OCI-LY1 (cell line): ENCODE data around the gene PIGH.

ENCODE experiments used
- H2AFZ ChIP-seq: fragments of 200-600 bp; sonication (generic), shearing (Covaris generic); 2 replicates; pipeline ENCODE4 v1.6.0; 2014; ENCODE audit warnings: antibody characterized with exemption, mild to moderate bottlenecking, low read length
- H3F3A ChIP-seq: fragments of 200-600 bp; sonication (generic), shearing (Covaris generic); 2 replicates; pipeline ENCODE4 v1.6.0; 2014; ENCODE audit warnings: mild to moderate bottlenecking, antibody characterized with exemption, low read length, moderate library complexity; ENCODE audit not compliant: insufficient read depth
- H3K27ac ChIP-seq: fragments of 200-600 bp; sonication (generic); 2 replicates; pipeline ENCODE4 v1.5.1; 2014; ENCODE audit warnings: low read length, mixed run types, mild to moderate bottlenecking, low read depth; ENCODE audit not compliant: poor library complexity, severe bottlenecking
- H3K27me3 ChIP-seq: fragments of 200-600 bp; sonication (generic); 2 replicates; pipeline ENCODE4 v1.6.0; 2014; ENCODE audit warnings: antibody characterized with exemption, mild to moderate bottlenecking, low read length, moderate library complexity; ENCODE audit not compliant: insufficient read depth
- H3K36me3 ChIP-seq: fragments of 200-600 bp; sonication (generic); 2 replicates; pipeline ENCODE4 v1.6.1; 2014; ENCODE audit warnings: mild to moderate bottlenecking, antibody characterized with exemption, low read length, moderate library complexity, mixed read lengths; ENCODE audit not compliant: insufficient read depth
- H3K4me1 ChIP-seq: fragments of 200-600 bp; sonication (generic); 2 replicates; pipeline ENCODE4 v1.5.1; 2014; ENCODE audit warnings: mild to moderate bottlenecking, low read length, moderate library complexity; ENCODE audit not compliant: insufficient read depth, severe bottlenecking
- H3K4me2 ChIP-seq: fragments of 200-600 bp; sonication (generic), shearing (Covaris generic); 2 replicates; pipeline ENCODE4 v1.6.1; 2014; ENCODE audit warnings: low read length
- H3K4me3 ChIP-seq: fragments of 200-600 bp; sonication (generic); 2 replicates; pipeline ENCODE4 v1.5.1; 2014; ENCODE audit warnings: low read length, low read depth, mild to moderate bottlenecking, mixed read lengths; ENCODE audit not compliant: poor library complexity, severe bottlenecking
- H3K79me2 ChIP-seq: fragments of 200-600 bp; shearing (Covaris generic); 2 replicates; pipeline ENCODE4 v1.6.1; 2016; ENCODE audit warnings: mixed run types, low read length, mixed read lengths; ENCODE audit not compliant: insufficient read depth
- H3K9ac ChIP-seq: fragments of 200-600 bp; sonication (generic), shearing (Covaris generic); 2 replicates; pipeline ENCODE4 v1.6.1; 2014; ENCODE audit warnings: mild to moderate bottlenecking, low read length, mixed read lengths
- H3K9me2 ChIP-seq: fragments of 200-600 bp; sonication (generic), shearing (Covaris generic); 2 replicates; pipeline ENCODE4 v1.6.1; 2014; ENCODE audit warnings: low read depth, mild to moderate bottlenecking, low read length, mixed read lengths
- H3K9me3 ChIP-seq: fragments of 200-600 bp; shearing (Covaris generic); 2 replicates; pipeline ENCODE4 v1.6.1; 2014; ENCODE audit warnings: low read length, mixed read lengths
- H4K20me1 ChIP-seq: fragments of 200-600 bp; sonication (generic), shearing (Covaris generic); 2 replicates; pipeline ENCODE4 v1.6.0; 2016; ENCODE audit warnings: mild to moderate bottlenecking, low read length; ENCODE audit not compliant: insufficient read depth
- EZH2 ChIP-seq: fragments of 200-600 bp; sonication (generic), shearing (Covaris generic); IDR thresholded peaks from 2 replicates; pipeline ENCODE4 v1.8.0; 2017; ENCODE audit warnings: borderline replicate concordance, mixed run types, mild to moderate bottlenecking, antibody characterized with exemption, low read length, moderate library complexity, mixed read lengths
- TF ChIP-seq, protein P1 (sequence below): fragments of 200-600 bp; sonication (generic), shearing (Covaris generic); IDR thresholded peaks from 2 replicates; pipeline ENCODE4 v1.5.1; 2017; ENCODE audit warnings: mild to moderate bottlenecking, antibody characterized with exemption, low read length, moderate library complexity, mixed read lengths

PIGH gene

GRCh38 chr14:67557656-67558055 lies 42.4 kb downstream of the PIGH start:
- no peak overlapping the region for H3K9ac ChIP-seq

GRCh38 chr14:67557118-67557517 lies 43.0 kb downstream of the PIGH start:
- H3K9ac ChIP-seq = no peak overlapping the region
- H3K27me3 ChIP-seq = no peaks in the 10 kb centered on the region; the same call in 1 of the 2 replicates
- no peak for TF ChIP-seq EZH2
- TF ChIP-seq, protein P1, sequence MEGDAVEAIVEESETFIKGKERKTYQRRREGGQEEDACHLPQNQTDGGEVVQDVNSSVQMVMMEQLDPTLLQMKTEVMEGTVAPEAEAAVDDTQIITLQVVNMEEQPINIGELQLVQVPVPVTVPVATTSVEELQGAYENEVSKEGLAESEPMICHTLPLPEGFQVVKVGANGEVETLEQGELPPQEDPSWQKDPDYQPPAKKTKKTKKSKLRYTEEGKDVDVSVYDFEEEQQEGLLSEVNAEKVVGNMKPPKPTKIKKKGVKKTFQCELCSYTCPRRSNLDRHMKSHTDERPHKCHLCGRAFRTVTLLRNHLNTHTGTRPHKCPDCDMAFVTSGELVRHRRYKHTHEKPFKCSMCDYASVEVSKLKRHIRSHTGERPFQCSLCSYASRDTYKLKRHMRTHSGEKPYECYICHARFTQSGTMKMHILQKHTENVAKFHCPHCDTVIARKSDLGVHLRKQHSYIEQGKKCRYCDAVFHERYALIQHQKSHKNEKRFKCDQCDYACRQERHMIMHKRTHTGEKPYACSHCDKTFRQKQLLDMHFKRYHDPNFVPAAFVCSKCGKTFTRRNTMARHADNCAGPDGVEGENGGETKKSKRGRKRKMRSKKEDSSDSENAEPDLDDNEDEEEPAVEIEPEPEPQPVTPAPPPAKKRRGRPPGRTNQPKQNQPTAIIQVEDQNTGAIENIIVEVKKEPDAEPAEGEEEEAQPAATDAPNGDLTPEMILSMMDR = no peak
- no peaks in the 10 kb centered on the region for H3K4me1 ChIP-seq
- H3K9me3 ChIP-seq = no peaks in the 10 kb centered on the region
- no peak overlapping the region for H3K4me3 ChIP-seq
- H3K79me2 ChIP-seq = no peaks in the 10 kb centered on the region
- H3K4me2 ChIP-seq = no peak overlapping the region
- H3K9me2 ChIP-seq = no peaks in the 10 kb centered on the region
- H2AFZ ChIP-seq = no peak overlapping the region
- H3F3A ChIP-seq = no peaks in the 10 kb centered on the region
- no peak overlapping the region for H3K27ac ChIP-seq
- H4K20me1 ChIP-seq = no peaks in the 10 kb centered on the region
- H3K36me3 ChIP-seq = no peaks in the 10 kb centered on the region

More at GRCh38 chr14:67557656-67558055, 42.4 kb downstream of the PIGH start:
- H3K9me2 ChIP-seq = no peaks in the 10 kb centered on the region
- TF ChIP-seq EZH2 = no peak
- TF ChIP-seq, protein P1 = no peak
- no peaks in the 10 kb centered on the region for H3K27me3 ChIP-seq
- no peak overlapping the region for H2AFZ ChIP-seq
- no peaks in the 10 kb centered on the region for H3F3A ChIP-seq
- no peaks in the 10 kb centered on the region for H4K20me1 ChIP-seq
- H3K36me3 ChIP-seq = no peaks in the 10 kb centered on the region
- no peaks in the 10 kb centered on the region for H3K9me3 ChIP-seq
- H3K79me2 ChIP-seq = no peaks in the 10 kb centered on the region
- H3K4me2 ChIP-seq = no peak overlapping the region
- H3K27ac ChIP-seq = no peak overlapping the region
- H3K4me1 ChIP-seq = no peaks in the 10 kb centered on the region
- no peak overlapping the region for H3K4me3 ChIP-seq

DNA sequence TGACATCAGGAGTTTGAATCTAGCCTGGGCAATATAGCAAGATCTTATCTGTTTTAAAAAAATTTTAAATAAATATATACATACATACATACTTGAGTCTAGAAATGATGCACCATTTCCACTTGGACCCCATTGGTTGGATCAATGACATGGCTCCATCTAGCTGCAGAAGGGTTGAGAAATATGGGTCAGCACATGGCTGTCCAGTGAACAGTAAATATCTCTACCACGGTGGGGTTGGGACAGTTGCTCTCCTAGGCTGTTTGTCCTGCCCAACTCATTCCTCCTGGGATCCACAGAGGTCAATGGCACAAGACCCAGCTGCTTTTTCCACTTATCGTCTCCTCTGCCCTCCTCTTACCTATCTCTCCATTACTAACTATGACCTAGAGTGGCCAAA lies 43.4 kb downstream of the PIGH start:
- no peak overlapping the region for H2AFZ ChIP-seq
- H3K4me2 ChIP-seq = no peak overlapping the region
- H3K9me3 ChIP-seq = no peaks in the 10 kb centered on the region
- no peaks in the 10 kb centered on the region for H3K36me3 ChIP-seq
- no peaks in the 10 kb centered on the region for H4K20me1 ChIP-seq
- TF ChIP-seq, protein P1 = no peak
- no peak for TF ChIP-seq EZH2
- H3K9me2 ChIP-seq = no peaks in the 10 kb centered on the region
- no peaks in the 10 kb centered on the region for H3K79me2 ChIP-seq
- no peak overlapping the region for H3K9ac ChIP-seq
- H3F3A ChIP-seq = no peaks in the 10 kb centered on the region
- no peaks in the 10 kb centered on the region for H3K4me1 ChIP-seq
- H3K4me3 ChIP-seq = no peak overlapping the region
- no peak overlapping the region for H3K27ac ChIP-seq
- H3K27me3 ChIP-seq = no peaks in the 10 kb centered on the region; the same call in 1 of the 2 replicates
